22Rv1 (cell line): Measurements from ENCODE around the gene RTKN2.

ENCODE experiments used
- CTCF ChIP-seq: fragments of 450-650 bp; IDR thresholded peaks from 2 replicates; pipeline ENCODE4 v1.5.1; 2017; ENCODE audit warnings: mild to moderate bottlenecking
- ZFX ChIP-seq: fragments of 450-650 bp; IDR thresholded peaks from 2 replicates; pipeline ENCODE4 v1.6.1; 2017; ENCODE audit warnings: antibody characterized with exemption, borderline replicate concordance

GRCh38 chr10:62303922-62304321, 35.3 kb upstream of the RTKN2 start:
- TF ChIP-seq CTCF = no peak
- TF ChIP-seq ZFX = no peak
